GM23338 (cell line): ENCODE data around the gene RHOV. TPM values are rescaled to one million over a fixed set of nuclear protein-coding genes. Genes with fewer than 3 reads are reported as not detected.

ENCODE experiments used
- ATAC-seq: fragments of 200-7000 bp; cut with Tn5 transposase; 3 replicates; pipeline ENCODE4 v1.9.1; 2020
- DNase-seq: peaks from one replicate; pipeline ENCODE4 v3.0.0-alpha.2; 2015; ENCODE audit warnings: low spot score
- H2AFZ ChIP-seq: fragments of 200-600 bp; sonication (generic); 2 replicates; pipeline ENCODE4 v1.8.0; 2016; ENCODE audit warnings: antibody characterized with exemption, mild to moderate bottlenecking, moderate library complexity
- H3F3A ChIP-seq: fragments of 200-600 bp; sonication (generic); replicated peaks from 2 replicates; pipeline ENCODE4 v1.8.0; 2017; ENCODE audit warnings: antibody characterized with exemption, mixed run types, low read depth
- H3K27ac ChIP-seq: fragments of 200-600 bp; sonication (generic); 2 replicates; pipeline ENCODE4 v1.6.1; 2016; ENCODE audit warnings: low read depth
- H3K27me3 ChIP-seq: fragments of 200-600 bp; sonication (generic); 2 replicates; pipeline ENCODE4 v1.8.0; 2016; ENCODE audit warnings: mild to moderate bottlenecking, mixed run types, moderate library complexity; ENCODE audit not compliant: insufficient read depth
- H3K36me3 ChIP-seq: fragments of 200-600 bp; sonication (generic); 2 replicates; pipeline ENCODE4 v1.8.0; 2016; ENCODE audit warnings: mild to moderate bottlenecking; ENCODE audit not compliant: insufficient read depth
- H3K4me1 ChIP-seq: fragments of 200-600 bp; sonication (generic); 2 replicates; pipeline ENCODE4 v1.8.0; 2016; ENCODE audit warnings: mild to moderate bottlenecking, moderate library complexity; ENCODE audit not compliant: insufficient read depth
- H3K4me2 ChIP-seq: fragments of 200-600 bp; sonication (generic); 2 replicates; pipeline ENCODE4 v1.7.1; 2017; ENCODE audit warnings: mixed run types
- H3K4me3 ChIP-seq: fragments of 200-600 bp; sonication (generic); 2 replicates; pipeline ENCODE4 v1.6.1; 2016; ENCODE audit warnings: mixed run types
- H3K79me2 ChIP-seq: fragments of 200-600 bp; sonication (generic); replicated peaks from 2 replicates; pipeline ENCODE4 v1.8.0; 2017; ENCODE audit warnings: mild to moderate bottlenecking; ENCODE audit not compliant: insufficient read depth
- H3K9me2 ChIP-seq: fragments of 200-600 bp; sonication (generic); 2 replicates; pipeline ENCODE4 v1.8.0; 2017; ENCODE audit not compliant: insufficient read depth
- H4K20me1 ChIP-seq: fragments of 200-600 bp; sonication (generic); replicated peaks from 2 replicates; pipeline ENCODE4 v1.8.0; 2017; ENCODE audit warnings: mild to moderate bottlenecking; ENCODE audit not compliant: insufficient read depth
- H3K27ac Mint-ChIP-seq: 2 replicates; pipeline ENCODE4 v1.8.0; 2020; ENCODE audit warnings: inconsistent platforms, mild to moderate bottlenecking, moderate library complexity, mixed read lengths
- H3K27me3 Mint-ChIP-seq: 3 replicates; pipeline ENCODE4 v1.8.0; 2022; ENCODE audit warnings: low read depth, mild to moderate bottlenecking, moderate library complexity, mixed read lengths, inconsistent platforms; ENCODE audit not compliant: insufficient read depth, poor library complexity
- H3K36me3 Mint-ChIP-seq: 3 replicates; pipeline ENCODE4 v1.8.0; 2021; ENCODE audit warnings: low read depth, mild to moderate bottlenecking, inconsistent platforms, moderate library complexity, mixed read lengths
- H3K4me1 Mint-ChIP-seq: 3 replicates; pipeline ENCODE4 v1.8.0; 2020; ENCODE audit warnings: mild to moderate bottlenecking, inconsistent platforms, mixed read lengths
- H3K4me3 Mint-ChIP-seq: 3 replicates; pipeline ENCODE4 v1.8.0; 2021; ENCODE audit warnings: moderate library complexity, mild to moderate bottlenecking, inconsistent platforms, mixed read lengths
- H3K9me3 Mint-ChIP-seq: 3 replicates; pipeline ENCODE4 v1.8.0; 2020; ENCODE audit warnings: moderate library complexity, mild to moderate bottlenecking, inconsistent platforms, mixed read lengths
- EZH2 ChIP-seq: fragments of 200-600 bp; sonication (generic); IDR thresholded peaks from one replicate; pipeline ENCODE4 v1.8.0; 2017; ENCODE audit warnings: antibody characterized with exemption, mild to moderate bottlenecking, low read depth; ENCODE audit not compliant: unreplicated experiment
- JUNB ChIP-seq: IDR thresholded peaks from one replicate; pipeline ENCODE4 v1.6.1; 2016; ENCODE audit warnings: antibody characterized with exemption; ENCODE audit not compliant: unreplicated experiment
- NANOG ChIP-seq: IDR thresholded peaks from 2 replicates; pipeline ENCODE4 v1.6.1; 2016; ENCODE audit warnings: antibody characterized with exemption, borderline replicate concordance
- STAT1 ChIP-seq: IDR thresholded peaks from one replicate; pipeline ENCODE4 v1.6.1; 2016; ENCODE audit warnings: antibody characterized with exemption; ENCODE audit not compliant: unreplicated experiment
- polyA plus RNA-seq: library from polyadenylated mRNA; unstranded; fragments of >200 nt; fragmentation: Nextera tagmentation; extraction: Ambion mirVana; gene quantifications from 2 replicates; pipeline ENCODE4 v1.2.1, GENCODE V29; 2016
- total RNA-seq: library from RNA; depleted of rRNA; stranded (reverse); fragments of >200 nt; shearing (Covaris generic); gene quantifications from 2 replicates; pipeline ENCODE4 v1.2.3, GENCODE V29; 2014
- TF ChIP-seq, protein P1 (sequence below): IDR thresholded peaks from one replicate; pipeline ENCODE4 v1.6.1; 2018; ENCODE audit warnings: antibody characterized with exemption; ENCODE audit not compliant: unreplicated experiment
- TF ChIP-seq, protein P2 (sequence below): IDR thresholded peaks from 2 replicates; pipeline ENCODE4 v1.6.1; 2016; ENCODE audit warnings: antibody characterized with exemption
- TF ChIP-seq, protein P3 (sequence below): fragments of 250-450 bp; sonication (Bioruptor Pico); IDR thresholded peaks from 2 replicates; pipeline ENCODE4 v1.5.0; 2020; ENCODE audit warnings: mild to moderate bottlenecking, moderate library complexity
- TF ChIP-seq, protein P4 (sequence below), 2 experiments: fragments of 200-600 bp in 1 of 2; sonication (generic) in 1 of 2; conservative IDR thresholded peaks; 2 replicates each; pipeline versions ENCODE4 v1.5.1 to v1.6.1; 2016 to 2017; ENCODE audit warnings: antibody characterized with exemption in 2 of 2, low read depth in 2 of 2, mild to moderate bottlenecking in 2 of 2, moderate library complexity in 1 of 2

The RHOV gene
- total and polyA plus RNA-seq, 2 experiments from 2014 or later, result 4.4 to 4.7 TPM

DNA sequence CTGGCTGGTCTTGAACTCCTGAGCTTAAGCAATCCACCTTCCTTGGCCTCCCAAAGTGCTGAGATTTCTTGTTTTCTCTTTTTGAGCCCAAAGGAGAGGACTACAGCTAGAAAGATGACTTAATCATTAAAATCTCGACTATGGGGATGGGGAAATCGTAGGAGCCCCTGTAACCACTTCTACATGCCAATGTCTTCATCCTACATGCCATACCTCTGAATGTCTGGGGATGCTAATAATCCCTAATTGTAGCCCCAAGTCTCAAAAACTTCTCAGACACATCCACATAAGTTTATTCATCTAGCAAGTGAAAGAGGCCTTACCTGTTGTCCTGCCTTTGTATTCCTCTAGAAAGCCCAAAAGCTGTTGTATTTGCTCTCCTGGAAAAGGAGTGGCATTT is 3.7 kb upstream of the RHOV start:
- Histone ChIP-seq H3F3A (peaks cover 5% of the 10 kb centered on the region; the same call in 1 of the 2 replicates), H3K4me1 (peaks cover 16% of the 10 kb centered on the region), H3K27ac (no peak overlapping the region), H3K4me2 (no peak overlapping the region), H3K27me3 (no peaks in the 10 kb centered on the region), H2AFZ (no peak overlapping the region), H3K36me3 (no peaks in the 10 kb centered on the region), H3K9me2 (no peaks in the 10 kb centered on the region), H4K20me1 (no peaks in the 10 kb centered on the region), H3K79me2 (no peaks in the 10 kb centered on the region), H3K4me3 (no peak overlapping the region)
- Mint-ChIP-seq H3K27me3 (peaks cover 13% of the 10 kb centered on the region), H3K36me3 (no peaks in the 10 kb centered on the region; the same call in 2 of the 3 replicates), H3K4me1 (peaks cover 21% of the 10 kb centered on the region; the same call in 2 of the 3 replicates), H3K27ac (no peak overlapping the region), H3K9me3 (peaks cover 3% of the 10 kb centered on the region; the same call in 2 of the 3 replicates), H3K4me3 (no peak overlapping the region)
- DNase-seq (no peak), ATAC-seq (no peak)
- TF ChIP-seq EZH2 (no peak), NANOG (no peak), JUNB (no peak), STAT1 (no peak)
- TF ChIP-seq, protein P1, sequence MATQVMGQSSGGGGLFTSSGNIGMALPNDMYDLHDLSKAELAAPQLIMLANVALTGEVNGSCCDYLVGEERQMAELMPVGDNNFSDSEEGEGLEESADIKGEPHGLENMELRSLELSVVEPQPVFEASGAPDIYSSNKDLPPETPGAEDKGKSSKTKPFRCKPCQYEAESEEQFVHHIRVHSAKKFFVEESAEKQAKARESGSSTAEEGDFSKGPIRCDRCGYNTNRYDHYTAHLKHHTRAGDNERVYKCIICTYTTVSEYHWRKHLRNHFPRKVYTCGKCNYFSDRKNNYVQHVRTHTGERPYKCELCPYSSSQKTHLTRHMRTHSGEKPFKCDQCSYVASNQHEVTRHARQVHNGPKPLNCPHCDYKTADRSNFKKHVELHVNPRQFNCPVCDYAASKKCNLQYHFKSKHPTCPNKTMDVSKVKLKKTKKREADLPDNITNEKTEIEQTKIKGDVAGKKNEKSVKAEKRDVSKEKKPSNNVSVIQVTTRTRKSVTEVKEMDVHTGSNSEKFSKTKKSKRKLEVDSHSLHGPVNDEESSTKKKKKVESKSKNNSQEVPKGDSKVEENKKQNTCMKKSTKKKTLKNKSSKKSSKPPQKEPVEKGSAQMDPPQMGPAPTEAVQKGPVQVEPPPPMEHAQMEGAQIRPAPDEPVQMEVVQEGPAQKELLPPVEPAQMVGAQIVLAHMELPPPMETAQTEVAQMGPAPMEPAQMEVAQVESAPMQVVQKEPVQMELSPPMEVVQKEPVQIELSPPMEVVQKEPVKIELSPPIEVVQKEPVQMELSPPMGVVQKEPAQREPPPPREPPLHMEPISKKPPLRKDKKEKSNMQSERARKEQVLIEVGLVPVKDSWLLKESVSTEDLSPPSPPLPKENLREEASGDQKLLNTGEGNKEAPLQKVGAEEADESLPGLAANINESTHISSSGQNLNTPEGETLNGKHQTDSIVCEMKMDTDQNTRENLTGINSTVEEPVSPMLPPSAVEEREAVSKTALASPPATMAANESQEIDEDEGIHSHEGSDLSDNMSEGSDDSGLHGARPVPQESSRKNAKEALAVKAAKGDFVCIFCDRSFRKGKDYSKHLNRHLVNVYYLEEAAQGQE, result no peak
- TF ChIP-seq, protein P2, sequence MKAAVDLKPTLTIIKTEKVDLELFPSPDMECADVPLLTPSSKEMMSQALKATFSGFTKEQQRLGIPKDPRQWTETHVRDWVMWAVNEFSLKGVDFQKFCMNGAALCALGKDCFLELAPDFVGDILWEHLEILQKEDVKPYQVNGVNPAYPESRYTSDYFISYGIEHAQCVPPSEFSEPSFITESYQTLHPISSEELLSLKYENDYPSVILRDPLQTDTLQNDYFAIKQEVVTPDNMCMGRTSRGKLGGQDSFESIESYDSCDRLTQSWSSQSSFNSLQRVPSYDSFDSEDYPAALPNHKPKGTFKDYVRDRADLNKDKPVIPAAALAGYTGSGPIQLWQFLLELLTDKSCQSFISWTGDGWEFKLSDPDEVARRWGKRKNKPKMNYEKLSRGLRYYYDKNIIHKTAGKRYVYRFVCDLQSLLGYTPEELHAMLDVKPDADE, result no peak
- TF ChIP-seq, protein P3, sequence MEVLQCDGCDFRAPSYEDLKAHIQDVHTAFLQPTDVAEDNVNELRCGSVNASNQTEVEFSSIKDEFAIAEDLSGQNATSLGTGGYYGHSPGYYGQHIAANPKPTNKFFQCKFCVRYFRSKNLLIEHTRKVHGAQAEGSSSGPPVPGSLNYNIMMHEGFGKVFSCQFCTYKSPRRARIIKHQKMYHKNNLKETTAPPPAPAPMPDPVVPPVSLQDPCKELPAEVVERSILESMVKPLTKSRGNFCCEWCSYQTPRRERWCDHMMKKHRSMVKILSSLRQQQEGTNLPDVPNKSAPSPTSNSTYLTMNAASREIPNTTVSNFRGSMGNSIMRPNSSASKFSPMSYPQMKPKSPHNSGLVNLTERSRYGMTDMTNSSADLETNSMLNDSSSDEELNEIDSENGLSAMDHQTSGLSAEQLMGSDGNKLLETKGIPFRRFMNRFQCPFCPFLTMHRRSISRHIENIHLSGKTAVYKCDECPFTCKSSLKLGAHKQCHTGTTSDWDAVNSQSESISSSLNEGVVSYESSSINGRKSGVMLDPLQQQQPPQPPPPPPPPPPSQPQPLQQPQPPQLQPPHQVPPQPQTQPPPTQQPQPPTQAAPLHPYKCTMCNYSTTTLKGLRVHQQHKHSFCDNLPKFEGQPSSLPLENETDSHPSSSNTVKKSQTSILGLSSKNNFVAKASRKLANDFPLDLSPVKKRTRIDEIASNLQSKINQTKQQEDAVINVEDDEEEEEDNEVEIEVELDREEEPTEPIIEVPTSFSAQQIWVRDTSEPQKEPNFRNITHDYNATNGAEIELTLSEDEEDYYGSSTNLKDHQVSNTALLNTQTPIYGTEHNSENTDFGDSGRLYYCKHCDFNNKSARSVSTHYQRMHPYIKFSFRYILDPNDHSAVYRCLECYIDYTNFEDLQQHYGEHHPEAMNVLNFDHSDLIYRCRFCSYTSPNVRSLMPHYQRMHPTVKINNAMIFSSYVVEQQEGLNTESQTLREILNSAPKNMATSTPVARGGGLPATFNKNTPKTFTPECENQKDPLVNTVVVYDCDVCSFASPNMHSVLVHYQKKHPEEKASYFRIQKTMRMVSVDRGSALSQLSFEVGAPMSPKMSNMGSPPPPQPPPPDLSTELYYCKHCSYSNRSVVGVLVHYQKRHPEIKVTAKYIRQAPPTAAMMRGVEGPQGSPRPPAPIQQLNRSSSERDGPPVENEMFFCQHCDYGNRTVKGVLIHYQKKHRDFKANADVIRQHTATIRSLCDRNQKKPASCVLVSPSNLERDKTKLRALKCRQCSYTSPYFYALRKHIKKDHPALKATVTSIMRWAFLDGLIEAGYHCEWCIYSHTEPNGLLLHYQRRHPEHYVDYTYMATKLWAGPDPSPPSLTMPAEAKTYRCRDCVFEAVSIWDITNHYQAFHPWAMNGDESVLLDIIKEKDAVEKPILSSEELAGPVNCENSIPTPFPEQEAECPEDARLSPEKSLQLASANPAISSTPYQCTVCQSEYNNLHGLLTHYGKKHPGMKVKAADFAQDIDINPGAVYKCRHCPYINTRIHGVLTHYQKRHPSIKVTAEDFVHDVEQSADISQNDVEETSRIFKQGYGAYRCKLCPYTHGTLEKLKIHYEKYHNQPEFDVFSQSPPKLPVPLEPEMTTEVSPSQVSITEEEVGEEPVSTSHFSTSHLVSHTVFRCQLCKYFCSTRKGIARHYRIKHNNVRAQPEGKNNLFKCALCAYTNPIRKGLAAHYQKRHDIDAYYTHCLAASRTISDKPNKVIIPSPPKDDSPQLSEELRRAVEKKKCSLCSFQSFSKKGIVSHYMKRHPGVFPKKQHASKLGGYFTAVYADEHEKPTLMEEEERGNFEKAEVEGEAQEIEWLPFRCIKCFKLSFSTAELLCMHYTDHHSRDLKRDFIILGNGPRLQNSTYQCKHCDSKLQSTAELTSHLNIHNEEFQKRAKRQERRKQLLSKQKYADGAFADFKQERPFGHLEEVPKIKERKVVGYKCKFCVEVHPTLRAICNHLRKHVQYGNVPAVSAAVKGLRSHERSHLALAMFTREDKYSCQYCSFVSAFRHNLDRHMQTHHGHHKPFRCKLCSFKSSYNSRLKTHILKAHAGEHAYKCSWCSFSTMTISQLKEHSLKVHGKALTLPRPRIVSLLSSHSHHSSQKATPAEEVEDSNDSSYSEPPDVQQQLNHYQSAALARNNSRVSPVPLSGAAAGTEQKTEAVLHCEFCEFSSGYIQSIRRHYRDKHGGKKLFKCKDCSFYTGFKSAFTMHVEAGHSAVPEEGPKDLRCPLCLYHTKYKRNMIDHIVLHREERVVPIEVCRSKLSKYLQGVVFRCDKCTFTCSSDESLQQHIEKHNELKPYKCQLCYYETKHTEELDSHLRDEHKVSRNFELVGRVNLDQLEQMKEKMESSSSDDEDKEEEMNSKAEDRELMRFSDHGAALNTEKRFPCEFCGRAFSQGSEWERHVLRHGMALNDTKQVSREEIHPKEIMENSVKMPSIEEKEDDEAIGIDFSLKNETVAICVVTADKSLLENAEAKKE (CRISPR knock-in tag), result no peak
- TF ChIP-seq, protein P4, sequence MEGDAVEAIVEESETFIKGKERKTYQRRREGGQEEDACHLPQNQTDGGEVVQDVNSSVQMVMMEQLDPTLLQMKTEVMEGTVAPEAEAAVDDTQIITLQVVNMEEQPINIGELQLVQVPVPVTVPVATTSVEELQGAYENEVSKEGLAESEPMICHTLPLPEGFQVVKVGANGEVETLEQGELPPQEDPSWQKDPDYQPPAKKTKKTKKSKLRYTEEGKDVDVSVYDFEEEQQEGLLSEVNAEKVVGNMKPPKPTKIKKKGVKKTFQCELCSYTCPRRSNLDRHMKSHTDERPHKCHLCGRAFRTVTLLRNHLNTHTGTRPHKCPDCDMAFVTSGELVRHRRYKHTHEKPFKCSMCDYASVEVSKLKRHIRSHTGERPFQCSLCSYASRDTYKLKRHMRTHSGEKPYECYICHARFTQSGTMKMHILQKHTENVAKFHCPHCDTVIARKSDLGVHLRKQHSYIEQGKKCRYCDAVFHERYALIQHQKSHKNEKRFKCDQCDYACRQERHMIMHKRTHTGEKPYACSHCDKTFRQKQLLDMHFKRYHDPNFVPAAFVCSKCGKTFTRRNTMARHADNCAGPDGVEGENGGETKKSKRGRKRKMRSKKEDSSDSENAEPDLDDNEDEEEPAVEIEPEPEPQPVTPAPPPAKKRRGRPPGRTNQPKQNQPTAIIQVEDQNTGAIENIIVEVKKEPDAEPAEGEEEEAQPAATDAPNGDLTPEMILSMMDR (conservative IDR thresholded peaks at IDR 0.05; ENCODE audit: low read depth in 2 of 2), result no peak
